Measurements from ENCODE around the gene TRAPPC12.

Gene TRAPPC12

DNA sequence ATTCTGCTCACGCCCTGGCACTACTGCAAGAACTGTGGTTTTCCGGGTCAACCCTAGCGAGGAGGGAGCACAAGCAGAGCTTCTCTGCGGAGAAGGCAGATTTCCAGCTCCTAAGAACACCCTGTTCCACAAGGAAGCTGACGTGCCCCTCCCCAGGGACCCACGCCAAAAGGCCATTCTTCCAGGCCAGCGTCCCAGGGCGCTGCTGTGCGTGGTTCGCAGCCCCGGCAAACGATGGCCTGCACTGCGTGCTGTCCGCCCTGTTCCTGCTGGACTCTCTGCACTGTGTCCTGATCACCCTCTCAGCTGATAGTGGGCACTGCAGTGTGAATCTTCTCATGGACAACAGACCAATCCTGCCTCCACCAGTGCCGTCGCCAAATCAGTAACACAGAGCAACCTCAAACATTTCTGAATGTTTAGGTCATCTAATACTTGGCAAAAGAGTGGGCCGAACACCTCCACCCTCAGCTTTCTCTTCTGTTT lies 90.7 kb downstream of the TRAPPC12 start (continued):
- TF ChIP-seq, protein P1, sequence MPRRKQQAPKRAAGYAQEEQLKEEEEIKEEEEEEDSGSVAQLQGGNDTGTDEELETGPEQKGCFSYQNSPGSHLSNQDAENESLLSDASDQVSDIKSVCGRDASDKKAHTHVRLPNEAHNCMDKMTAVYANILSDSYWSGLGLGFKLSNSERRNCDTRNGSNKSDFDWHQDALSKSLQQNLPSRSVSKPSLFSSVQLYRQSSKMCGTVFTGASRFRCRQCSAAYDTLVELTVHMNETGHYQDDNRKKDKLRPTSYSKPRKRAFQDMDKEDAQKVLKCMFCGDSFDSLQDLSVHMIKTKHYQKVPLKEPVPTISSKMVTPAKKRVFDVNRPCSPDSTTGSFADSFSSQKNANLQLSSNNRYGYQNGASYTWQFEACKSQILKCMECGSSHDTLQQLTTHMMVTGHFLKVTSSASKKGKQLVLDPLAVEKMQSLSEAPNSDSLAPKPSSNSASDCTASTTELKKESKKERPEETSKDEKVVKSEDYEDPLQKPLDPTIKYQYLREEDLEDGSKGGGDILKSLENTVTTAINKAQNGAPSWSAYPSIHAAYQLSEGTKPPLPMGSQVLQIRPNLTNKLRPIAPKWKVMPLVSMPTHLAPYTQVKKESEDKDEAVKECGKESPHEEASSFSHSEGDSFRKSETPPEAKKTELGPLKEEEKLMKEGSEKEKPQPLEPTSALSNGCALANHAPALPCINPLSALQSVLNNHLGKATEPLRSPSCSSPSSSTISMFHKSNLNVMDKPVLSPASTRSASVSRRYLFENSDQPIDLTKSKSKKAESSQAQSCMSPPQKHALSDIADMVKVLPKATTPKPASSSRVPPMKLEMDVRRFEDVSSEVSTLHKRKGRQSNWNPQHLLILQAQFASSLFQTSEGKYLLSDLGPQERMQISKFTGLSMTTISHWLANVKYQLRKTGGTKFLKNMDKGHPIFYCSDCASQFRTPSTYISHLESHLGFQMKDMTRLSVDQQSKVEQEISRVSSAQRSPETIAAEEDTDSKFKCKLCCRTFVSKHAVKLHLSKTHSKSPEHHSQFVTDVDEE (CRISPR knock-in tag; IDR thresholded peaks at IDR 0.05), result no peak
- TF ChIP-seq, protein P2, sequence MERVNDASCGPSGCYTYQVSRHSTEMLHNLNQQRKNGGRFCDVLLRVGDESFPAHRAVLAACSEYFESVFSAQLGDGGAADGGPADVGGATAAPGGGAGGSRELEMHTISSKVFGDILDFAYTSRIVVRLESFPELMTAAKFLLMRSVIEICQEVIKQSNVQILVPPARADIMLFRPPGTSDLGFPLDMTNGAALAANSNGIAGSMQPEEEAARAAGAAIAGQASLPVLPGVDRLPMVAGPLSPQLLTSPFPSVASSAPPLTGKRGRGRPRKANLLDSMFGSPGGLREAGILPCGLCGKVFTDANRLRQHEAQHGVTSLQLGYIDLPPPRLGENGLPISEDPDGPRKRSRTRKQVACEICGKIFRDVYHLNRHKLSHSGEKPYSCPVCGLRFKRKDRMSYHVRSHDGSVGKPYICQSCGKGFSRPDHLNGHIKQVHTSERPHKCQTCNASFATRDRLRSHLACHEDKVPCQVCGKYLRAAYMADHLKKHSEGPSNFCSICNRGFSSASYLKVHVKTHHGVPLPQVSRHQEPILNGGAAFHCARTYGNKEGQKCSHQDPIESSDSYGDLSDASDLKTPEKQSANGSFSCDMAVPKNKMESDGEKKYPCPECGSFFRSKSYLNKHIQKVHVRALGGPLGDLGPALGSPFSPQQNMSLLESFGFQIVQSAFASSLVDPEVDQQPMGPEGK (CRISPR knock-in tag; IDR thresholded peaks at IDR 0.05; ENCODE audit: borderline replicate concordance), result no peak
- TF ChIP-seq OSR1 (CRISPR knock-in tag; IDR thresholded peaks at IDR 0.05) (no peak), GLIS3 (CRISPR knock-in tag; IDR thresholded peaks at IDR 0.05) (no peak), ARNTL (CRISPR knock-in tag; IDR thresholded peaks at IDR 0.05; ENCODE audit: borderline replicate concordance, low read depth) (no peak)

DNA sequence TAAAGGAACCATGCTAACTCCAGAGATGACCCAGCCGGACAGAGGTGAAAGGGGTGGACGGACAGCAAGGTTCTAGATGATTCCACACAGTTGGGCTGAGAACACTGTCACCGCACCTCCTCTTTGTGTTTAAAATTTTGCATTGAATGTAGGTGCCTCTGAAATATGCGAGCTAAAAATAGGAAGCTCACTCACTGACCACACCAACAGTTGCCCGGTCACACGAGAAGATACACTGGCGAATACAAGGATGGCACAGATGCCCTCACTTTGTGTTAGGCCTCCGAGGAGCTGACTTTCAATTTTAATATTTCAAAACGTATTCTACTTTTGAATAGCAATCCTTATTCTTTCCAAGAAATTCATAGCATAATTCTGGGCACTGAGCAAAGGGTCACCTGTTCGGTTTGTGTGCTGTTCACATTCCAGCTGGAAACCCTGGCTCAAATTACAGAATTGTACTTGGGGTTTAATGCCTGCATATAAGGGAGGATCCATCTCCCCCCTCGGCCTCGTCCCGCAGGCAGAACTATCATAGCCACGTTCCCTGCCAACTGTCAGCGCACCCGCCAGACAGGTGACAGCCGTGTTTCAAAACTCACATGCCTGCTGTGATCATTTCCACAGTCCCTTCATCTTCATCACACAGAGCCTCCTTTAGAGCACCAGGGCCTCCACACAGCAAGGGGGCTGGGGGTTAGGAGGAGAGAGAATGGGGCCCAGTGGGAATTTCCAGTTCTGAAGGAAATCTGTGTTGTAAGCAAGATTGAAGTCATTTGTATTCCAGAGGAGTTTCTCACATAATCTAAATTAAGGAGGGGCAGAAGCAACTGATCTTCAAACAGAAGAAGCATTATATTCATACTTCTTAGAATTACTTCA lies 91.6 kb downstream of the TRAPPC12 start:
- no peak for ATAC-seq
- TF ChIP-seq PPARA (CRISPR knock-in tag; IDR thresholded peaks at IDR 0.05; ENCODE audit: borderline replicate concordance), result no peak
- TF ChIP-seq, protein P3, sequence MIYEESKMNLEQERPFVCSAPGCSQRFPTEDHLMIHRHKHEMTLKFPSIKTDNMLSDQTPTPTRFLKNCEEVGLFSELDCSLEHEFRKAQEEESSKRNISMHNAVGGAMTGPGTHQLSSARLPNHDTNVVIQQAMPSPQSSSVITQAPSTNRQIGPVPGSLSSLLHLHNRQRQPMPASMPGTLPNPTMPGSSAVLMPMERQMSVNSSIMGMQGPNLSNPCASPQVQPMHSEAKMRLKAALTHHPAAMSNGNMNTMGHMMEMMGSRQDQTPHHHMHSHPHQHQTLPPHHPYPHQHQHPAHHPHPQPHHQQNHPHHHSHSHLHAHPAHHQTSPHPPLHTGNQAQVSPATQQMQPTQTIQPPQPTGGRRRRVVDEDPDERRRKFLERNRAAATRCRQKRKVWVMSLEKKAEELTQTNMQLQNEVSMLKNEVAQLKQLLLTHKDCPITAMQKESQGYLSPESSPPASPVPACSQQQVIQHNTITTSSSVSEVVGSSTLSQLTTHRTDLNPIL (CRISPR knock-in tag; IDR thresholded peaks at IDR 0.05; ENCODE audit: low read depth), result no peak
- TF ChIP-seq CSDC2 (CRISPR knock-in tag; IDR thresholded peaks at IDR 0.05), result no peak
- TF ChIP-seq OSR1 (CRISPR knock-in tag; IDR thresholded peaks at IDR 0.05), result no peak
- TF ChIP-seq ESRRG (CRISPR knock-in tag; IDR thresholded peaks at IDR 0.05), result no peak
- no peak for TF ChIP-seq ZNF70 (CRISPR knock-in tag; IDR thresholded peaks at IDR 0.05)
- TF ChIP-seq, protein P4, sequence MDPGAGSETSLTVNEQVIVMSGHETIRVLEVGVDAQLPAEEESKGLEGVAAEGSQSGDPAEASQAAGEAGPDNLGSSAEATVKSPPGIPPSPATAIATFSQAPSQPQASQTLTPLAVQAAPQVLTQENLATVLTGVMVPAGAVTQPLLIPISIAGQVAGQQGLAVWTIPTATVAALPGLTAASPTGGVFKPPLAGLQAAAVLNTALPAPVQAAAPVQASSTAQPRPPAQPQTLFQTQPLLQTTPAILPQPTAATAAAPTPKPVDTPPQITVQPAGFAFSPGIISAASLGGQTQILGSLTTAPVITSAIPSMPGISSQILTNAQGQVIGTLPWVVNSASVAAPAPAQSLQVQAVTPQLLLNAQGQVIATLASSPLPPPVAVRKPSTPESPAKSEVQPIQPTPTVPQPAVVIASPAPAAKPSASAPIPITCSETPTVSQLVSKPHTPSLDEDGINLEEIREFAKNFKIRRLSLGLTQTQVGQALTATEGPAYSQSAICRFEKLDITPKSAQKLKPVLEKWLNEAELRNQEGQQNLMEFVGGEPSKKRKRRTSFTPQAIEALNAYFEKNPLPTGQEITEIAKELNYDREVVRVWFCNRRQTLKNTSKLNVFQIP (CRISPR knock-in tag; IDR thresholded peaks at IDR 0.05; ENCODE audit: borderline replicate concordance, low read depth), result no peak
- no peak for TF ChIP-seq ZC3H10 (CRISPR knock-in tag; IDR thresholded peaks at IDR 0.05)
- no peak for TF ChIP-seq TCF4 (CRISPR knock-in tag; IDR thresholded peaks at IDR 0.05; ENCODE audit: borderline replicate concordance)
- no peak for TF ChIP-seq RARB (CRISPR knock-in tag; IDR thresholded peaks at IDR 0.05)
- no peak for TF ChIP-seq ZNF8 (CRISPR knock-in tag; IDR thresholded peaks at IDR 0.05)
- TF ChIP-seq, protein P5, sequence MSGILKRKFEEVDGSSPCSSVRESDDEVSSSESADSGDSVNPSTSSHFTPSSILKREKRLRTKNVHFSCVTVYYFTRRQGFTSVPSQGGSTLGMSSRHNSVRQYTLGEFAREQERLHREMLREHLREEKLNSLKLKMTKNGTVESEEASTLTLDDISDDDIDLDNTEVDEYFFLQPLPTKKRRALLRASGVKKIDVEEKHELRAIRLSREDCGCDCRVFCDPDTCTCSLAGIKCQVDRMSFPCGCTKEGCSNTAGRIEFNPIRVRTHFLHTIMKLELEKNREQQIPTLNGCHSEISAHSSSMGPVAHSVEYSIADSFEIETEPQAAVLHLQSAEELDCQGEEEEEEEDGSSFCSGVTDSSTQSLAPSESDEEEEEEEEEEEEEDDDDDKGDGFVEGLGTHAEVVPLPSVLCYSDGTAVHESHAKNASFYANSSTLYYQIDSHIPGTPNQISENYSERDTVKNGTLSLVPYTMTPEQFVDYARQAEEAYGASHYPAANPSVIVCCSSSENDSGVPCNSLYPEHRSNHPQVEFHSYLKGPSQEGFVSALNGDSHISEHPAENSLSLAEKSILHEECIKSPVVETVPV (CRISPR knock-in tag; IDR thresholded peaks at IDR 0.05), result no peak

DNA sequence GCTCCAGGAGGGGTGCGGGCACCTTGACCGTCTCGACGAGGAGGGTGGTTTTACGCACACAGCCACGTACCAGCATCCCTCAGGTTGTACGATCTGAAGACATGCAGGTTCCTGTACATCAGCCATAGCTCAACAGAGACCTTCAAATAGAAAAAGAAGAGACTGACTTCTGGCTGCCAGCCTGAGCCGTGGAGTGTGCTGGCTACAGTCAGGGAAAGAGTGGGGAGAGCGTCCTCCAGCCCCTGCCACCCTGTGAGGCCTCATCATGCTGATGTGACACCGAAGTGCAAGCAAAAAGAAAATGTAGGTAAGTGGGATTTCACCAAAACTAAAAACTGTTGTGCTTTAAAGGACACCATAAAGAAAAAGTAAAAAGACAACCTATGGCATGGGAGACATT lies 92.8 kb downstream of the TRAPPC12 start:
- no peak for ATAC-seq
- TF ChIP-seq OSR1 (CRISPR knock-in tag; IDR thresholded peaks at IDR 0.05), result no peak
- TF ChIP-seq, protein P4 (CRISPR knock-in tag; IDR thresholded peaks at IDR 0.05; ENCODE audit: borderline replicate concordance, low read depth), result no peak
- TF ChIP-seq, protein P1 (CRISPR knock-in tag; IDR thresholded peaks at IDR 0.05), result no peak
- TF ChIP-seq, protein P2 (CRISPR knock-in tag; IDR thresholded peaks at IDR 0.05; ENCODE audit: borderline replicate concordance), result no peak
- TF ChIP-seq, protein P3 (CRISPR knock-in tag; IDR thresholded peaks at IDR 0.05; ENCODE audit: low read depth), result no peak
- no peak for TF ChIP-seq ISL1 (CRISPR knock-in tag; IDR thresholded peaks at IDR 0.05)
- TF ChIP-seq TOX (CRISPR knock-in tag; IDR thresholded peaks at IDR 0.05; ENCODE audit: borderline replicate concordance), result no peak

All from SK-N-SH treated with all-trans-retinoic acid at 6 μM for 48 hours (cell line).